Right atrium auricular region (tissue), 2 donors: ENCODE measurements around the gene FCHSD2. TPM values are rescaled to one million over a fixed set of nuclear protein-coding genes. Genes with fewer than 3 reads are reported as not detected.
"Not testable (repeated sequence)": the region's sequence is repeated elsewhere in the genome, so short reads cannot be mapped to it uniquely, and the experiment has no call there.

Source experiments
- DNase-seq: peaks from one replicate; pipeline ENCODE4 v3.0.0-alpha.2; 2019; ENCODE audit warnings: low spot score
- H3K27ac ChIP-seq, 2 donors: fragments of 200-600 bp; sonication (generic); 1 replicate in 1 of 2; 2 replicates in 1 of 2; pipeline ENCODE4 v1.5.1; 2016 to 2019
- H3K27me3 ChIP-seq, 2 donors: fragments of 200-600 bp; sonication (generic); one replicate each; pipeline versions ENCODE4 v1.5.1 to v1.6.0; 2017 to 2019
- H3K36me3 ChIP-seq: fragments of 200-600 bp; sonication (generic); one replicate; pipeline ENCODE4 v1.5.1; 2016
- H3K4me1 ChIP-seq, 2 donors: fragments of 200-600 bp; sonication (generic); one replicate each; pipeline versions ENCODE4 v1.5.1 to v1.6.0; 2017 to 2019
- H3K4me3 ChIP-seq, 2 donors: fragments of 200-600 bp; sonication (generic); 1 replicate in 1 of 2; 2 replicates in 1 of 2; pipeline ENCODE4 v1.5.1; 2017 to 2019; ENCODE audit warnings: mild to moderate bottlenecking in 1 of 2, moderate library complexity in 1 of 2
- H3K9me3 ChIP-seq, 2 donors: fragments of 200-600 bp; sonication (generic); one replicate each; pipeline ENCODE4 v1.5.1; 2019
- CTCF ChIP-seq, 2 donors: fragments of 200-600 bp; sonication (generic); IDR thresholded peaks; one replicate each; pipeline ENCODE4 v1.5.1; 2019; ENCODE audit warnings: antibody characterized with exemption in 2 of 2
- total RNA-seq, 2 donors: library from RNA; depleted of rRNA; stranded (reverse); fragments of >200 nt; gene quantifications; one replicate each; pipeline ENCODE4 v1.1.0, GENCODE V29; 2016

The FCHSD2 gene
- total RNA-seq, 2 donors from 2014 or later: 23.9 to 24.0 TPM

- H3K36me3 ChIP-seq: no peaks in the 10 kb centered on the region
- H3K27me3 ChIP-seq: no peaks in the 10 kb centered on the region
- DNase-seq: no peak
- TF ChIP-seq CTCF (IDR thresholded peaks at IDR 0.05): no peak
- H3K4me3 ChIP-seq: no peak overlapping the region
- peaks cover 0 to 40% of the 10 kb centered on the region in 2 donors for H3K4me1 ChIP-seq
- H3K9me3 ChIP-seq: no peaks in the 10 kb centered on the region
- peak overlapping the region in 1 of 2 donors; percentile 0 for H3K27ac ChIP-seq
Measured at GRCh38 chr11:72860592-72860991, 281.5 kb downstream of the FCHSD2 start.

- H3K27ac ChIP-seq: no peak overlapping the region
Measured at GRCh38 chr11:72860010-72860409, 282.1 kb downstream of the FCHSD2 start.

GRCh38 chr11:72859126-72859525 lies 283.0 kb downstream of the FCHSD2 start:
- TF ChIP-seq CTCF (IDR thresholded peaks at IDR 0.05): no peak
- DNase-seq: no peak
- H3K9me3 ChIP-seq: no peaks in the 10 kb centered on the region
- peaks cover 0 to 26% of the 10 kb centered on the region in 2 donors for H3K4me1 ChIP-seq
- H3K27ac ChIP-seq: no peak overlapping the region
- H3K27me3 ChIP-seq: no peaks in the 10 kb centered on the region
- no peaks in the 10 kb centered on the region for H3K36me3 ChIP-seq
- H3K4me3 ChIP-seq: no peak overlapping the region

More at GRCh38 chr11:72860010-72860409, 282.1 kb downstream of the FCHSD2 start:
- no peaks in the 10 kb centered on the region for H3K27me3 ChIP-seq
- TF ChIP-seq CTCF (IDR thresholded peaks at IDR 0.05): no peak
- H3K36me3 ChIP-seq: no peaks in the 10 kb centered on the region
- H3K9me3 ChIP-seq: no peaks in the 10 kb centered on the region
- DNase-seq: no peak
- peaks cover 0 to 35% of the 10 kb centered on the region in 2 donors for H3K4me1 ChIP-seq
- no peak overlapping the region for H3K4me3 ChIP-seq

DNA sequence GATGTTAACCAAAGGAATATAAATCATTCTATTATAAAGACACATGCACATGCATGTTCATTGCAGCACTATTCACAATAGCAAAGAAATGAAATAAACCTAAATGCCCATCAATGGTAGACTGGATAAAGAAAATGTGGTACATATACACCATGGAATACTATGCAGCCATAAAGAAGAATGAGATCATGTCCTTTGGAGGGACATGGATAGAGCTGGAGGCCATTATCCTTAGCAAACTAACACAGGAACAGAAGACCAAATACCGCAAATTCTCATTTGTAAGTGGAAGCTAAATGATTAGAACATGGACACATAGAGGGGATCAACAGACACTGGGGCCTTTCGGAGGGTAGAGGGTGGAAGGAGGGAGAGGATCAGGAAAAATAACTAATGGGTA lies 283.9 kb downstream of the FCHSD2 start:
- not testable (repeated sequence) for DNase-seq, H3K36me3 ChIP-seq, H3K4me3 ChIP-seq, H3K27ac ChIP-seq, H3K27me3 ChIP-seq, H3K9me3 ChIP-seq
- H3K4me1 ChIP-seq: peaks cover 0 to 23% of the 10 kb centered on the region in 2 donors

- H3K27me3 ChIP-seq: no peaks in the 10 kb centered on the region
- no peak for DNase-seq
- TF ChIP-seq CTCF (IDR thresholded peaks at IDR 0.05): peak in 1 of 2 donors; percentile 32
- H3K9me3 ChIP-seq: no peaks in the 10 kb centered on the region
- no peak overlapping the region for H3K4me3 ChIP-seq
- peak overlapping the region; percentile 39 to 60 for H3K27ac ChIP-seq
- no peaks in the 10 kb centered on the region for H3K36me3 ChIP-seq
- H3K4me1 ChIP-seq: peaks cover 0 to 18% of the 10 kb centered on the region in 2 donors
Measured at GRCh38 chr11:72856551-72857345, 285.4 kb downstream of the FCHSD2 start.

- Histone ChIP-seq H3K4me1 (peaks cover 0 to 18% of the 10 kb centered on the region in 2 donors), H3K36me3 (no peaks in the 10 kb centered on the region), H3K27me3 (no peaks in the 10 kb centered on the region), H3K4me3 (no peak overlapping the region), H3K27ac (peak overlapping the region in 1 of 2 donors; percentile 60), H3K9me3 (no peaks in the 10 kb centered on the region)
- no peak for TF ChIP-seq CTCF (IDR thresholded peaks at IDR 0.05)
- DNase-seq: no peak
Measured at GRCh38 chr11:72856065-72856464, 286.1 kb downstream of the FCHSD2 start.
